Prostate gland (tissue), 2 donors: ENCODE data around the gene FXR2.
A peak's percentile ranks its signal among the peaks of the same experiment; 100 is the strongest.

Experiments
- POLR2A ChIP-seq: fragments of 450-650 bp; IDR thresholded peaks from one replicate; pipeline ENCODE4 v1.6.1; 2016; ENCODE audit warnings: antibody characterized with exemption, mild to moderate bottlenecking
- TF ChIP-seq, protein P1 (sequence below), 4 experiments: fragments of 200-600 bp in 2 of 4; fragments of 450-650 bp in 2 of 4; sonication (generic) in 2 of 4; IDR thresholded peaks; 1 replicate in 3 of 4; 2 replicates in 1 of 4; pipeline ENCODE4 v1.5.1; 2016 to 2019; ENCODE audit warnings: antibody characterized with exemption in 4 of 4, mild to moderate bottlenecking in 2 of 4, moderate library complexity in 2 of 4

GRCh38 chr17:7589891-7590691 lies 24.6 kb downstream of the FXR2 start, which contains the start of gene SOX15:
- TF ChIP-seq, protein P1, sequence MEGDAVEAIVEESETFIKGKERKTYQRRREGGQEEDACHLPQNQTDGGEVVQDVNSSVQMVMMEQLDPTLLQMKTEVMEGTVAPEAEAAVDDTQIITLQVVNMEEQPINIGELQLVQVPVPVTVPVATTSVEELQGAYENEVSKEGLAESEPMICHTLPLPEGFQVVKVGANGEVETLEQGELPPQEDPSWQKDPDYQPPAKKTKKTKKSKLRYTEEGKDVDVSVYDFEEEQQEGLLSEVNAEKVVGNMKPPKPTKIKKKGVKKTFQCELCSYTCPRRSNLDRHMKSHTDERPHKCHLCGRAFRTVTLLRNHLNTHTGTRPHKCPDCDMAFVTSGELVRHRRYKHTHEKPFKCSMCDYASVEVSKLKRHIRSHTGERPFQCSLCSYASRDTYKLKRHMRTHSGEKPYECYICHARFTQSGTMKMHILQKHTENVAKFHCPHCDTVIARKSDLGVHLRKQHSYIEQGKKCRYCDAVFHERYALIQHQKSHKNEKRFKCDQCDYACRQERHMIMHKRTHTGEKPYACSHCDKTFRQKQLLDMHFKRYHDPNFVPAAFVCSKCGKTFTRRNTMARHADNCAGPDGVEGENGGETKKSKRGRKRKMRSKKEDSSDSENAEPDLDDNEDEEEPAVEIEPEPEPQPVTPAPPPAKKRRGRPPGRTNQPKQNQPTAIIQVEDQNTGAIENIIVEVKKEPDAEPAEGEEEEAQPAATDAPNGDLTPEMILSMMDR (IDR thresholded peaks at IDR 0.05) = no peak
- TF ChIP-seq POLR2A = peak; percentile 36
